NCI-H526 treated with DMSO at 0.1 percent for 48 hours (cell line): ENCODE measurements around the gene CITED4.

Experiments
- DNase-seq: peaks from one replicate; lab custom pipeline; 2025; lab: John Stamatoyannopoulos, UW

Gene CITED4

DNA sequence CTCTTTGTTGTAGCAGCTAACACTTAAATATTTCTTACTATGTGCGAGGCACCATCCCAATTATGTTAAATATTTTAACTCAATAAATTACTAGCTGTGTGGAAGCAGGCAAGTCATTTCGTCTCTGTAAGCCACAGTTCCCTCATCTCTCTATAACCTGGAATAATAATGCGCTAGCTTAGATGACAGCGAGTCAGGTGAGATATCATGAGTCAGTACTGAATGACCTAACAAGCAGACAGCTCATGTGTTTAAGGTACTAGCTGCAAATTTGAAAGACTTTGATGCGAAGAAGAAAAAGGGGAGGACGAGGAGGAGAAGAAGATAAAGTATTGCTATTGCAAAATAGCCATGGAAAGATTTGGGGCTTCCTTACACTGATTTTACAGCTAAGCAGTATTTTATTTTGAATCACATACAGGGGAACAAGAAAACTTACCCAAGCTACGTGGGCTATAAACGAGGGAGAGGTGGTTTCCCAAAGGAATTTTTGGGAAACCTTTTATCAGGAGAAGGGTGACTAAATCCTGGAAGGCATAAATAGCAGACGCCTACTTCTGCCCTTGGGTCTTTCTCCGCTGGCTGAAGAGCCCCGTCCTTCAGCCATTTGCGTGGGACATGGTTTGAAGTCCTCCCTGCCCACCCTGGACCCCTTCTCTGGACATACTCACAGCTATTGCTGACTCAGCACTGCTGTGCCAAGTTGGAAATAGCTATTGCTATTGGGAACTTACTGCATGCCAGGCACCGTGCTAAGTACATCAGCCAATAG, 8.9 kb downstream of the CITED4 start:
- DNase-seq = no peak

DNA sequence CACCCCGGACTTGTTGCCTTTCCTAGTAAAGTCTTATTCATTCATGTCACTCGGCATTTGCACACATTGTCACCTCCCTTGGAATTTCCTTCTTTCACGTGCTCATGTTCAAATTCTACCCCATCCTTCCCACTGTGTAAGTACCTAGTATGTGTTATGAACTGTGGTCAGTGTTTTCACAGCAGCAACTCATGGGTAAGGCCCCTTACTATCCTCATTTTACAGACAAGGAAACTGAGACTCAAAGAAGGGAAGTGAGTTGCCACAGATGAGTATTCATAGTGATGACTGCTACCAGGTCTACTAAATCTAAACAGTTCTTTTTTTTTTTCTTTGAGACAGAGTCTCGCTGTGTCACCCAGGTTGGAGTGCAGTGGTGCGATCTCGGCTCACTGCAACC, 10.5 kb downstream of the CITED4 start:
- DNase-seq = no peak

DNA sequence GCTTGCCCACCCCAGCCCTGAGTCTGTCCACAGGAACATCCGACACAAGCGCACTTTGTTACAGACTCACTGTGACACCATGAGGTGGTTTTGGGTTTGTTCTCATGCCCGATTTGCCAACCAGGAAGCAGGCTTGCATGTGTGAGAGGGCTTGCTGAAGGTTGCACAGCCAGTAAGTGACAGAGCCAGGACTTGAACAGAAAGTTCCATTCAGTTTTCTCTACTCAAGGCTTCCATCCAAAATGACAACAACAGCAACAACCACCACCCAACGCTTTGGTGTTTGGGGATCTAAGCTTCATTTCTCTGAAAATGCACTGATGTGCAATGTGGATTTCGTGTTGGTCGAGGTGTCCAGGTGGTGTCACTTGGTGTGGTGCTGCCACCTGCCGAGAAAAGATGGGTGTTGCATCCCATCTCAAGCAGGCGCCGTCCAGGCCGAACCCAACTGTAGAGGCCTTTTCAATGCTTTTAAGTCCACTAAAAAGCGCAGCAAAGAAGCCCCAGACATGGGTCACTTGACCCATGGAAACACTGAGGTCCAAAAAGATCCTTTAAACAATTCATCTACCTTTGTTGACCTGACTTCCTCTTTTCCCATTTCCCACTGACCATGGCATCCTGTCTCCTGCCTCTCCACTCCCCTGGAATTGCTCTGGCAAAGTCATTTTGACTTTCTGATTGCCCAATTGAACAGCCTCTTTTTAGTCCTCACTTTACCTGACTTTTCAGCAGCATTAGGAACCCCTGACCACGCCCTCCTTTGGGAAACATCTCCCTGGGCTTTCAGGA, 12.2 kb downstream of the CITED4 start:
- DNase-seq = peak; percentile 56

DNA sequence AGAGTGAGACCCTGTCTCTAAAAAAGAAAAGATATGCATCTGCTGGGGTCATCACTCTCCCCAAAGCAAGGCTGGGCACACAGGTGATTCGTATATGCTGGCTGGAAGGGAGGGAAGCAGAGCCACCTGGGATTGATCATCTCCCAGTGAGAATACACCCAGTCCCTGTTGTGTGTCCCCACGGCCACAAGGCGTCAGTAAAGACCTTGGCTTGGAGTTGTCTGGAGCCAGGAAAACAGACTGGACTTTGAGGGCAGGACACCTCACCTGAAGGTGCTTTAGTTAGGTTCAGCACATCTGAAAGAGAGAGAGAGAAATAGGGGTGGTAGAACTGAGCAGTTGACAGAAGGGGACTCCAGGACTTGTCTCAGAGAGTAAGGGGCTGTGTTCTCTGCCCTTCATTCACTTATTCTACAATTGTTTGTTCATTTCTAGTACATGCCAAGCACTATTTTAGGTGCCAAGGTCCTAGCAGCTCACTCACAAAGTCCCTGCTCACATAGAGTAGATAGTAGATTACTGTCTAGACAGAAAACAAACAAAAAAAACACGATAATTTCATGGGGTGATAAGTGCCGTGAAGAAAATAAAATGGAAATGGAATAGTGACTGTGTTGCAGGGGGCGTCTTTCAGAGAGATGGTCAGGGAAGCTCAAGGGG, 13.5 kb downstream of the CITED4 start:
- DNase-seq = peak; percentile 80

DNA sequence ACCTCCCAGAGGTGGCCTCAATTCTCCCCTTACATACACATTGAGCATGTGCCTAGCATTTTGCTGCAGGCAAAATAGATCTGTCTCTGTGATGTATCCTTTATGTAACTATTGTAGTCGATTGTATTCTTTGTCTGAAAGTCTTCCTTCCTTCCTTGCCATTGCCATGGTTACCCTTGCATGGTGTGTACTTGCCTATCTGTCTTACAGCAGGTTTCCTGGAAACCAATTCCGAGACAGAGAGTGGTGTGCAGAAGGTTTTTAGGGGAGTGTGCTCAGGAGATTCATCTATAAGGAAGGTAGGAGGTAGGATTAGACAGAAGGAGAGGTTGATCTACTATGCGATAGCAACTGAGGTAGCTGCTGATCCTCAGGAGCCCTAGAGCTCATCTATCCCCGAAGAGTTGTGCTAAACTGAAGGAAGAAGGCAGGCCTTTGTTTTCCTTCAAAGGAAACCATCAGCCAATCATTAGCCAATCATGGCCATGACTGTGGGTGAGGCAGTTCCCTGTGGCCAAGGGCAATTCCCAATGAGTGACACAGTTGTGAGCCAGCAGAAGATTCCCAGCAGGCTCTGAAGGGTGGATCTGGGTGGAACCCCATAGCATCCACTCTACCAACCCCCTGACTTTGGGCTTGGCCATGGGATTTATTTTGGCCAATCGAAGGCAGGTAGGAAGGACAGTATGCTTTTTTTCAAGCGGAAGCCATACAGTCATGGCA, 15.0 kb downstream of the CITED4 start:
- DNase-seq = no peak

DNA sequence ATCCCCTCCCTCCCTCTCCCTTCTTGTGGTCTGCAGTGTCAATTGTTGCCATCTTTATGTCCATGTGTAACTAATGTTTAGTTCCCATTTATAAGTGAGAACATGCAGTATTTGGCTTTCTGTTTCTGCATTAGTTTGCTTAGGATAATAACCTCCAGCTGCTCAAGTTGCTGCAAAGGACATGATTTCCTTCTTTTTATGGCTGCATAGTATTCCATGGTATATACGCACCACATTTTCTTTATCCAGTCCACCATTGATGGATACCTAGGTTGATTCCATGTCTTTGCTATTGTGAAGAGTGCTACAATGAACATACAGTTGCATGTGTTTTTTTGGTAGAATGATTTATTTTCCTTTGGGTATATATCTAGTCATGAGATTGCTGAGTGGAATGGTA, 16.3 kb downstream of the CITED4 start:
- no peak for DNase-seq

DNA sequence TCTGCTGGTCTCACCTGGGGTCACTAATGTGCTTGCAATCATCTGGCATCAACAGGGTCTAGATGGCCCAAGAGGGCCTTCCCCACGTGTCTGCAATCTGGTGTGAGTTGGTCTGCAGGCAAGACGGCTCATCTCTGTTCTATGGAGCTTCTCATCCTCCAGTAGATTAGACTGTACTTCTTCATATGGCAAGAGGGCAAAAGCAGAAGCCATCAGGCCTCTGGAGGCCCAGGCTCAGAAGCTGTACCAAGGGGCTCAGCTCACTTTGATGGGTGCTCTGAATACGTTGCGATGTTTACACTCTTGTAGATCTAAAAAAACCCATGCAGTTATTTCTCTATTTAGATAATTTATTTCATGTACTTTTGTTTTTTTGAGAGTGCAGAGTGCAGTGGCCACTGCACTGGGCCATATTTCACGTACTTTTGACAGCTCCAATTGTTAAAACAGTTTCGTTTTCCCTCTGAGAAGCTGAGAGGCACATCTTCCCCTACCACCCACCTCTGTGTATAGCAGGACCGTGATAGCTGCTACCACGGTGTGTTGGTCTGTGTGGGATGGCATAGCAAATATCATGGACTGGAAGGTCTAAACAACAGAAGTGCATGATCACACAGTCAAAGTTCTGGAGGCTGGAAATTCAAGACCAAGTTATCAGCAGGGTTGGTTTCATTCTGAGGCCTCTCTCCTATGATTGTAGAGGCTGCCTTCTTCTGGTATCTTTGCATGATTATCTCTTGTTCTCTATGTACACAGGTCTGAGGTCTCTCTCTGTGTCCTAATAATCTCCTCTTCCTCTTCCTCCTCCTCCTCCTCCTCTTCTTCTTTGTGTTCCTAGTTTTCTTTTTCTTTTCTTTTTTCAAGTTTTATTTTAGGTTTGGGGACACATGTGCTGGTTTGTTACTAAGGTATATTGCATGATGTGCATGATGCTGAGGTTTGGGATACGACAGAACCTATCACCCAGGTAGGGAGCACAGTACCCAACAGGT, 17.0 kb downstream of the CITED4 start:
- no peak for DNase-seq

DNA sequence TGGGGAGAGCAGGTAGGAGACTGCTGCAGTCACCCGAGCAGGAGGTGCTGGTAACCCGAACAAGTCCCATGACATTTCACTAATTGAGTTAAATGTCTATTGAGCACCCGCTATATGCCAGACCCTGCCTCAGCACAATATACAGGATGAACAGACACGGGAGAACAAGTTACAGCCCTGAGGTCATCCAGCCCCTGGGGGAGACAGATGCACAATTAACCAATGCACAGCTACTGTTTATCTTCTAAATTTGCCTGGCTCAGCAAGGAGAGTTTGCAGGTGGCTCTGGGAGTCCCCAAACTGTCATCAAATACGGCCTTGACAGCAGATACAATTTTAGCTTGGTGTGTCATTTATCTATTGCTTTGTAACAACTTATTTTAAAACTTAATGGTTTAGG, 18.1 kb downstream of the CITED4 start:
- DNase-seq = no peak

DNA sequence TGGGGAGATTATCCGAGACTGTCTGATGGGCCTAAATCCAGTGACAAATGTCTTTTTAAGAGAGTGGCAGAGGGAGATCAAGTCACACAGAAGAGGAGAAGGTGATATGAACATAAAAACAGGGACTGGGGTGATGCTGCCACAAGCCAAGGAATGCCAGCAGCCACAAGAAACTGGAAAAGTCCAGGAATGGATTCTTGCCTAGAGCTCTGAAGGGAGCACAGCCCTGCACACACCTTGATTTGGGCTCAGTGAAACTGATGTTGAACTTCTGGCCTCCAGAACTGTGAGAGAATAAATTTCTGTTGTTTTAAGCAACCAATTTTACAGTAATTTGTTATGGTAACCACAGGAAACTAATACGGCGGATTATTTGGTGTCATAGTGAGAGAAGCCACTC, 19.5 kb downstream of the CITED4 start:
- DNase-seq = no peak

DNA sequence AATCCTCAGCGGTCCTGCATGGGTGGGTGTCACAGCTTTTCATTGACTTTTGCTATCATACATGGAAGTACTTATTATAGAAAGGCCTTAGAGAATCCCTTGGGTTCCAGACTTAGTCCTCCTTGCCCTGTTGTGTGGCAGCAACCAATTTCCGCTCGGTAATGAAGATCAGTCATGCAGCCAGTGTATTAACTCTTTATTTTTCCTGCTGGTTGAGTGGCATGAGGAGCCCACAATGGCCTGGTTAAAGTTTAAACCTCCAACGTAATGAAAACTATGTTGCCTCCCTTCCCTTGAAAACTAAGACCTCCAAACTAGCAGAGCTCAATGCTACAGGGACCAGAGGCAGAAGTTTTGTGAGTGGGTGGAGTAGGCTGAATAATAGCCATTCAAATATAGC, 20.0 kb downstream of the CITED4 start:
- DNase-seq = no peak

DNA sequence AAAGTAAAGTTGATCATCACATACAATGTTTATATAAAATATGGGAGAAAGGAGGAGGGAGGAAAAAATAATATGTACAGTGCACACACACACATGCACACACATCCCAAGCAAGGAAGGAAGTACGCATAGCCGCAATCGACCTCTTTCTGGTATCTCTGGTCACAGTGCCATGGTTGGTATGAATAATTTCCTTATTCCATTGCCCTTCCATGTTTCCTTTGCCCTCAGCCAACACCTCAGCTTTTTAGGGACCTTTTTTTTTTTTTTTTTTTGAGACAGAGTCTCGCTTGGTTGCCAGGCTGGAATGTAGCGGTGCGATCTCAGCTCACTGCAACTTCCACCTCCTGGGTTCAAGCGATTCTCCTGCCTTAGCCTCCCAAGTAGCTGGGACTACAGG, 20.6 kb downstream of the CITED4 start:
- DNase-seq = no peak

DNA sequence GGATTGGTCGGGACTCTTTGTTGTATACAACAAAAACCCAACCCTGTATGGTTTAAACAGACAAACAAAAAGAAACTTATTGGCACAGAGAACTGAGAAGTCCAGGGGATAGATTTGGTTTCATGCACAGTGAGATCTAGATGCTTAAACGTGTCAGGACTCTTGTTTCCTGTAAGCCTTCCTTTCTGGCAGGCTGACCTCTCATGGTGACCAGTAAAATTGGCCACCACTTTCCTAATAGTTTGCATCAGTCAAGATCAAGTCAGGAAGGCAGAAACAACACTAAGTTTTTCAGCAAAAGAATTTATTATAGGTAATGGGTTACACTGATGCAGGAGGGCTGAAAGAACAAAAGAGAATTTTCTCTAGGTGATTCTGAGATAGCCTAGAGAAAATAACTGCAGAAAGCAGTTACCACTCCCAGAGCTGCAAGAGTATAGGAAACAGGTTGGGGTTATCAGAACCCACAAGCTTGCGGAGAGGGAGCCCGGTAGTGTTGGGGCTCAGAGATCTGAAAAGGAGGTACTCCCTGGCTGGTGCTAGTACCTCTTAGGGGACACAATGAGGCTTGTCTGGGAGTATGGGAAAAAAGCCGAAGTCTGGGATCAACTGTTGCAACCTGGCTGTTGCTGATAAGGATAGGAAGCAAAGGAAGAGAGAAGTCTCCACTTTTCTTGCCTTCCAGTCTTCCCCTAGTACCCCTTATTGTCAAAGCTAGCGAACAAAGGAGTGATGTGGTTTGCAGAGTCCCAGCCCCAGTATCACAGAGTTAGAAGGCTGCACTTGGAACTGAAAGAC, 21.4 kb downstream of the CITED4 start:
- no peak for DNase-seq

DNA sequence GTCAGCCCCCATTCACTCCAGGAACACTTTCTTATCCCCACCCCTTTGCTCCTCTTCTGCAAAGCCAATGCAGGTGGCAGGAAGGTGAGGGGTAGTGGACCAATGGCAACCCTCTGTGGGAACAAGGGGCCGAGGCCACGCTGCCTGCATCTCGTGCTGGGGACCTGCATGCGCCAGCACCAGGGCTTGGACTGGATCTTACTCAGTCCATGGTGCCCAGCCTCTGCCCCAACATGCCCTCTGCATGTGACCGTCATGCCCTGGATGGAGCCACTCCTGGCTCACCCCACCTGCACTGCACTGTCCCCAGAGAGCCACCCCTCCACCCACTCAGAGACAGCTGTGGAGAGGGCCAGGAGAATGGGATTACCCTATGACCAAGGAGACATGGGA, 22.2 kb downstream of the CITED4 start:
- DNase-seq = no peak

DNA sequence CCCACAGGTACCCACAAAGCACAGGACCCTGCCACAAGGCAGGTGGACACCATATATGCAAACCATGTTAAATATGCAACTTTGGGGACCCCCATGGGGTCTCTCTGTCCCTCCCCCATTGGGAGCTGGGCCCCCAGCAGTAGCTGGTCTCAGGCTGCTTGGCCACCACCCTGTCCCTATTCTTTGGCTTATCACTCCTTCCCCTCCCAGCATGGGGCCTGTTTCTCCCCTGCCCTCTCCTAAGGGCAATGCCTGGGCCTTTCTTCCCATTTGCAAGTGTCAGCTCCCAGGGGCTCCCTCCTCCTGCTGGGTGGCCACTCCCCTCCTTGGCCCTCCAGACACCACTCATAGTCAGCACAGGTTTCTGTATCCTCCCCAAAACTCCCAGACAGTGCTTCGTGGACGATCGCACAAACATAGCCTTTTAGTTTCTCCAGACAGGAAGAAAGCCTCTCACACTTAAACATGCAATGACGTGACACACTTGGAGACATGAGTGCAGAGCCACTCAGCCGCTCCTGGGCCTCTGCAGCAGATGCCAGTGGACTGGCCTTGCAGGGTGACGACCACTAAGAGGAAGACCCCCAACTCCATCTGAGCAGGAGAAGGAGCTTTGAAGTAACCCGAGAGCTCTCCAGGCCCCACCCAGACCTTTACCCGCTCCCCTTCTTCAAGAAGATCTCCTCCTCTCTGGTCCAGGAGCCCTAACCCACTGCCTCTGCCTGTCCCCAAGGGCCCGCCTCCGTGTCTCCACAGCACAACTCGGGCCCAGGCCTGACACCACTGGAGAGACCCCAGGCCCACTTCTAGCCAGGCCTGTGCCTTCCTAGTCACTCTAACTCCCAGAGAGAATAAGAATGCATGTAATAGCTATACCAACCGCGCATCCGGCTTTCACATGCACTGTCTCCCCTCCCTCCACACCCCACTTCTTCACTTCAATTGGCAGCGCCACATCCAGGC, 22.9 kb downstream of the CITED4 start:
- no peak for DNase-seq

DNA sequence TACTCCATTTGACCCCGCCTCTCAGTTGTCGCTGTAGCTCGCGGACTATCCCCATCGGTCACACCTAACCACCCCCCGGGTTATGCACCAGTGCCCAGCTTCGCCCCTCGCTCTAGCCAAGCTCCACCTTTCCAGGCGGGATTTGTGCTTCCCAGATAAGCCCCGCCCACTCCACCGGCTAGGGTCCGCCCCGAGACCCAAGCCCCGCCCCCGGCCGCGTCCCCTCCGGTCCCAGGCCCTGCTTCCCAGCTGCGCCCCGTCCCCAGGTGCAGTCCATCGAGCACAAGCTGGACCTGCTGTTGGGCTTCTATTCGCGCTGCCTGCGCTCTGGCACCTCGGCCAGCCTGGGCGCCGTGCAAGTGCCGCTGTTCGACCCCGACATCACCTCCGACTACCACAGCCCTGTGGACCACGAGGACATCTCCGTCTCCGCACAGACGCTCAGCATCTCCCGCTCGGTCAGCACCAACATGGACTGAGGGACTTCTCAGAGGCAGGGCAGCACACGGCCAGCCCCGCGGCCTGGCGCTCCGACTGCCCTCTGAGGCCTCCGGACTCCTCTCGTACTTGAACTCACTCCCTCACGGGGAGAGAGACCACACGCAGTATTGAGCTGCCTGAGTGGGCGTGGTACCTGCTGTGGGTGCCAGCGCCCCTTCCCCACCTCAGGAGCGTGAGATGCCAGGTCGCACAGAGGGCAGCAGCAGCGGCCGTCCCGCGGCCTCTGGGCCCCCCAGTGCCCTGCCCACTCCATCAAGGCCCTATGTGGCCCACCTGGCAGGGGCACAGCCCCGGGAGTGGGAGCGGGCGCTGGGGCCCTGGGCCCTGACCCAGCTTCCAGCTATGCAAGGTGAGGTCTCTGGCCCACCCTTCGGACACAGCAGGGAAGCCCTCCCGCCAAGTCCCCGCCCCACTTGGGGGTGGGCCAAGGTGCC, 23.9 kb downstream of the CITED4 start:
- DNase-seq = no peak

DNA sequence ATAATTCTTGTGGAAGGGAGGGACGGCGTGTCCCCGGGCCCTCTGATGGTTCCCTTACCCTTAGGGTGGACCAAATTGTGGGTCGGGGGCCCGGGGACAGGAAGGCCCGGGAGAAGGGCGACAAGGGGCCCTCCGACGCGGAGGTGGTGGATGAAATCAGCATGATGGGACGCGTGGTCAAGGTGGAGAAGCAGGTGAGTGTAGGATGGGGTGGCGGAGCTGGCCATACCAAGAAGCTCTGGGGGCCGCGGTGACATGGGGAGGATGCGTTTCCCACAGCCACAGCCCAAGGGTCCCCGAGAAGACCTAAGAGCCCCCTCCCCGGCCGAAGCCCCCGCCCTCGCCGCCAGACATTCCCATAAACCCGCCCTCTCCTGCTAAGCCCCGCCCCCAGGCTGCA, 24.6 kb downstream of the CITED4 start:
- no peak for DNase-seq

DNA sequence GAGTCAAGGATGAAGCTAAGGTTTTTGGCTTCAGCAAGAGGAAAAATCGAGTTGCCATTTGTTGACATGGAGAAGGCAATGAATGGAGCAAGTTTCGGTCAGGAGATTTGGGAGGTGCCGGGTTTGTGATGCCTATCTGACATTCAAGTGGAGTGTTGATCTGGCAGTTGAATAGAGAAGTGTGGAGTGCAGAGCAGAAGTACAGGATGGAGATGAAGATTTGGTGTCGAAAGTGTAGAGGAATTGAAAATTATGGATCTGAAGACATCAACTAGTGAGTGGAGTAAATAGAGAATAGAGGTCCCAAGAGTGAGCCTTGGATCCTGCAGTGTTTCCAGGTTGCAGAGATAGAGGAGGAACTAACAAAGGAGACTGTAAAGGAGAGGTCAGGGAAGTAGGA, 25.9 kb downstream of the CITED4 start:
- no peak for DNase-seq

DNA sequence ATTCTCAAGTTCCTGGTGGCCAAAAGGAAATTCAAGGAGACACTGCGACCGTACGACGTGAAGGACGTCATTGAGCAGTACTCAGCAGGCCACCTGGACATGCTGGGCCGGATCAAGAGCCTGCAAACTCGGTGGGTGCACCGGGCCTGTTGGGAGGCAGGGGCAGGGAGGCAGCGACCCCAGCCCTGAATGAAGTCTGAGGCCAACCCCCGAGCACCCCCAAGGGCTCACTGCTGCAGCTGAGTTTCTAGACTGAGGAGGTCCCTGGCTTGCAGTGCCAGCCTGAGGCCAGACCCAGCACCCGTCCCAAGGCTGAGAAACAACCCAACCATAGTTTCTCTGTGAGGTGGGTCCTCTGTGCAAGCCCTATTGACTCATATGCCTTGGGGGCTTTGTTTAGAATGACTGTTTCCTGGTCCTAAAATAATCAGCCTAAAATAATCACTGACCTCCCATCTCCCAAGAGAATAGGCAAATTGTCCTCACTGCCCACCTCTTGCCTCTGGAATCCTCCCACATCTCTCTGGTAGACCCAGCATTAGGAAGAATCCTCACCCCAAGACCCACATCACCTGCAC, 27.1 kb downstream of the CITED4 start:
- DNase-seq = no peak
